ENCODE measurements around the gene TBCC.

GRCh38 chr6:42783876-42784642, 38.2 kb upstream of the TBCC start:
- TF ChIP-seq, protein P1, sequence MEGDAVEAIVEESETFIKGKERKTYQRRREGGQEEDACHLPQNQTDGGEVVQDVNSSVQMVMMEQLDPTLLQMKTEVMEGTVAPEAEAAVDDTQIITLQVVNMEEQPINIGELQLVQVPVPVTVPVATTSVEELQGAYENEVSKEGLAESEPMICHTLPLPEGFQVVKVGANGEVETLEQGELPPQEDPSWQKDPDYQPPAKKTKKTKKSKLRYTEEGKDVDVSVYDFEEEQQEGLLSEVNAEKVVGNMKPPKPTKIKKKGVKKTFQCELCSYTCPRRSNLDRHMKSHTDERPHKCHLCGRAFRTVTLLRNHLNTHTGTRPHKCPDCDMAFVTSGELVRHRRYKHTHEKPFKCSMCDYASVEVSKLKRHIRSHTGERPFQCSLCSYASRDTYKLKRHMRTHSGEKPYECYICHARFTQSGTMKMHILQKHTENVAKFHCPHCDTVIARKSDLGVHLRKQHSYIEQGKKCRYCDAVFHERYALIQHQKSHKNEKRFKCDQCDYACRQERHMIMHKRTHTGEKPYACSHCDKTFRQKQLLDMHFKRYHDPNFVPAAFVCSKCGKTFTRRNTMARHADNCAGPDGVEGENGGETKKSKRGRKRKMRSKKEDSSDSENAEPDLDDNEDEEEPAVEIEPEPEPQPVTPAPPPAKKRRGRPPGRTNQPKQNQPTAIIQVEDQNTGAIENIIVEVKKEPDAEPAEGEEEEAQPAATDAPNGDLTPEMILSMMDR (IDR thresholded peaks at IDR 0.05; ENCODE audit: low read depth, low read length) = no peak
- no peak for TF ChIP-seq EZH2phosphoT487 (IDR thresholded peaks at IDR 0.05; ENCODE audit: low read depth)

All from OCI-LY3 (cell line).